Testis (tissue), 2 donors: Measurements from ENCODE around the gene DCLRE1A.

Source experiments
- CTCF ChIP-seq, 3 experiments: fragments of 450-650 bp in 2 of 3; fragments of 200-600 bp in 1 of 3; sonication (generic) in 1 of 3; IDR thresholded peaks; one replicate each; pipeline ENCODE4 v1.5.1; 2016 to 2019; ENCODE audit warnings: antibody characterized with exemption in 3 of 3, mild to moderate bottlenecking in 2 of 3, moderate library complexity in 1 of 3
- POLR2A ChIP-seq: fragments of 450-650 bp; IDR thresholded peaks from one replicate; pipeline ENCODE4 v1.6.1; 2017; ENCODE audit warnings: antibody characterized with exemption, mild to moderate bottlenecking, moderate library complexity

- TF ChIP-seq CTCF (IDR thresholded peaks at IDR 0.05) = no peak
- no peak for TF ChIP-seq POLR2A
Measured at GRCh38 chr10:113859261-113859660, 5.4 kb upstream of the DCLRE1A start.
